GM12891 (cell line): ENCODE measurements around the gene CADM1.

Experiments
- POLR2A ChIP-seq: IDR thresholded peaks from 2 replicates; pipeline ENCODE4 v1.6.1; 2011; ENCODE audit warnings: low read depth, low read length, control low read depth
- POLR2AphosphoS5 ChIP-seq: IDR thresholded peaks from 2 replicates; pipeline ENCODE4 v1.6.1; 2011; ENCODE audit warnings: low read depth, low read length, control low read depth
- TAF1 ChIP-seq: IDR thresholded peaks from 2 replicates; pipeline ENCODE4 v1.6.1; 2011; ENCODE audit warnings: low read depth, low read length, control low read depth

DNA sequence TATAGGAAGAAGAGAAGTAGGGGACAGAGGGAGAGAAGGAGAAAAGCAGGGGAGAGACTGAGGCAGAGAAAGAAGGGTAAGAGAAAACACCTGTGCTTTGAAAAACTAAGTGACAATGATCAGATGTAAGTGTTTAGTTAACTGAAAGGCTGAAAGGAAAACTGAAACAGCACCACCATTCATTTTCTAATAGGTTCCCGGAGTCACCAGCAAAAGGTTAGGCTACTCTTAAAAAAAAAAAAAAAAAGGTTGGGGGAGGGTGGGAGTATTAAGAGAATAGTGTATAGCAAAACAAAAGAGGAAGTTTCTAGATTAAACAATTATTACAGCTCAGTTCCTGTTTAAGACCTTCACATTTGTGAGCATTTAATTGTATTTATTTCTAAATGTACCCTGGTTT is 113.8 kb downstream of the CADM1 start:
- no peak for TF ChIP-seq TAF1
- no peak for TF ChIP-seq POLR2A
- TF ChIP-seq POLR2AphosphoS5, result no peak
